ENCODE results near the gene POR. TPM values are rescaled to one million over a fixed set of nuclear protein-coding genes. Genes with fewer than 3 reads are reported as not detected.

The POR gene
- total and polyA plus RNA-seq, 2 of the 8 experiments (the other 6 are each of a cell fraction or from before 2014, with no cell fraction given), result 98.7 to 144 TPM

DNA sequence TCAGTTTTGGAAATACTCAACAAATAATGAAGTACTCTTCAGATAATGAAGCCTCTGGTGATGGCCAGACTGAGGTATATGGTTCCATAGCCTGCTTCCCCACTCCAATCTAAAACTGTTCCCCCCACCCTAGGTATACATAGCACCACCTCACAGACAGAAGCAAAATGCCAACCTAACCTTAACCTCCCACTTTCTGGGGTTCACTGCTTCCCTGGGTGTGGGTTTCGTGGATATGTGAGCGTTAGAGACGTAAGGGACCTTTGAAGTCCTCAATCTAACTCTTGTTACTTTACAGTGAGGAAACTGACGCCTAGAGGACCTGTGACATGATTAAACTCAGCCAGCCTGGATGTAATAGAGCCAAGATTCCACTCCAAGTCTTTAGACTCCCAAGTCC, 34.7 kb upstream of the POR start:
- no peak overlapping the region for H4K91ac ChIP-seq (replicated peaks; ENCODE audit: insufficient read length, low read length)
- H2AK5ac ChIP-seq (ENCODE audit: low read depth, low read length), result no peak overlapping the region
- TF ChIP-seq CEBPB (IDR thresholded peaks at IDR 0.05; ENCODE audit: low read depth, low read length) (no peak), CBX8 (IDR thresholded peaks at IDR 0.05; ENCODE audit: borderline replicate concordance, low read depth, low read length) (no peak), RBBP5 (IDR thresholded peaks at IDR 0.05; ENCODE audit: borderline replicate concordance, low read depth, low read length) (no peak), NRF1 (IDR thresholded peaks at IDR 0.05; ENCODE audit: low read depth, low read length) (no peak), RAD21 (IDR thresholded peaks at IDR 0.05 in 1 of 2, conservative IDR thresholded peaks at IDR 0.05 in 1 of 2; ENCODE audit: low read depth in 2 of 2, low read length in 2 of 2) (no peak), KDM4A (IDR thresholded peaks at IDR 0.05; ENCODE audit: low read depth, low read length, severe bottlenecking) (no peak), EGR1 (IDR thresholded peaks at IDR 0.05; ENCODE audit: borderline replicate concordance, low read depth, low read length) (no peak), CREB1 (IDR thresholded peaks at IDR 0.05) (no peak), CBX5 (IDR thresholded peaks at IDR 0.05; ENCODE audit: low read depth, low read length) (no peak), BRCA1 (IDR thresholded peaks at IDR 0.05; ENCODE audit: low read depth, low read length) (no peak)
- TF ChIP-seq, protein P1, sequence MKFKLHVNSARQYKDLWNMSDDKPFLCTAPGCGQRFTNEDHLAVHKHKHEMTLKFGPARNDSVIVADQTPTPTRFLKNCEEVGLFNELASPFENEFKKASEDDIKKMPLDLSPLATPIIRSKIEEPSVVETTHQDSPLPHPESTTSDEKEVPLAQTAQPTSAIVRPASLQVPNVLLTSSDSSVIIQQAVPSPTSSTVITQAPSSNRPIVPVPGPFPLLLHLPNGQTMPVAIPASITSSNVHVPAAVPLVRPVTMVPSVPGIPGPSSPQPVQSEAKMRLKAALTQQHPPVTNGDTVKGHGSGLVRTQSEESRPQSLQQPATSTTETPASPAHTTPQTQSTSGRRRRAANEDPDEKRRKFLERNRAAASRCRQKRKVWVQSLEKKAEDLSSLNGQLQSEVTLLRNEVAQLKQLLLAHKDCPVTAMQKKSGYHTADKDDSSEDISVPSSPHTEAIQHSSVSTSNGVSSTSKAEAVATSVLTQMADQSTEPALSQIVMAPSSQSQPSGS (IDR thresholded peaks at IDR 0.05; ENCODE audit: low read length), result no peak
- H3K36me3 ChIP-seq (ENCODE audit: control insufficient read depth in 2 of 4, insufficient read depth in 4 of 4, low read length in 3 of 4), result peaks cover 18 to 44% (median 32%) of the 10 kb centered on the region in 4 experiments
- H2BK120ac ChIP-seq (replicated peaks; ENCODE audit: low read depth, low read length), result no peak overlapping the region
- H3K4me2 ChIP-seq (ENCODE audit: insufficient read depth in 1 of 2, low read depth in 2 of 2, low read length in 2 of 2), result peak overlapping the region; percentile 76 to 96
- ChIA-PET CTCF (ENCODE audit: partially characterized antibody) (no interaction called here), POLR2A (ENCODE audit: partially characterized antibody) (interaction anchor here (0.6 to 3.6 kb wide), 4 partner anchors 10 to 63 kb away, joined by 3 to 22 read pairs (median 5); no protein-coding TSS in a partner anchor)
- FAIRE-seq (no peak), DNase-seq (ENCODE audit: low read depth in 1 of 2, low spot score in 2 of 2) (no peak)
- no peak overlapping the region for H3K4ac ChIP-seq (replicated peaks; ENCODE audit: insufficient read length, low read depth, low read length)
- H2BK5ac ChIP-seq (ENCODE audit: low read depth, low read length), result no peak overlapping the region
- no peak overlapping the region for H3K27ac ChIP-seq (ENCODE audit: low read depth, low read length)
- H3K56ac ChIP-seq (replicated peaks; ENCODE audit: insufficient read length, low read depth, low read length), result no peak overlapping the region
- H2AFZ ChIP-seq (ENCODE audit: low read length), result no peak overlapping the region
- peaks cover 0 to 15% of the 10 kb centered on the region in 2 experiments; a peak in 2 of 4 replicates for H3K79me2 ChIP-seq (ENCODE audit: control insufficient read depth in 1 of 2, insufficient read depth in 2 of 2, low read length in 2 of 2)
- H3K4me3 ChIP-seq (ENCODE audit: extremely low read depth in 1 of 4, insufficient read depth in 2 of 4, low read depth in 3 of 4, low read length in 4 of 4), result peak overlapping the region in 2 of 4 experiments; percentile 4 to 77; a peak in 3 of 8 replicates
- H3K14ac ChIP-seq (ENCODE audit: insufficient read length), result no peak overlapping the region
- H3K23ac ChIP-seq (ENCODE audit: insufficient read length), result no peak overlapping the region
- peaks cover 5 to 11% (median 9%) of the 10 kb centered on the region in 4 experiments for H3K4me1 ChIP-seq (replicated peaks in 1 of 4; ENCODE audit: control insufficient read depth in 3 of 4, insufficient read depth in 4 of 4, low read length in 3 of 4)
- H2BK20ac ChIP-seq (ENCODE audit: low read length), result no peak overlapping the region
- H2BK15ac ChIP-seq (ENCODE audit: low read length), result no peak overlapping the region
- no peak overlapping the region for H3K9ac ChIP-seq (replicated peaks in 1 of 4; ENCODE audit: extremely low read depth in 1 of 4, low read depth in 3 of 4, low read length in 3 of 4)
- no peak overlapping the region for H4K8ac ChIP-seq (ENCODE audit: extremely low read depth, insufficient read depth, low read length)
- H4K5ac ChIP-seq (ENCODE audit: insufficient read length, low read depth, low read length), result no peak overlapping the region
- no peak overlapping the region for H3K18ac ChIP-seq (ENCODE audit: extremely low read depth, low read length)
- H3K27me3 ChIP-seq (replicated peaks in 1 of 4; ENCODE audit: control insufficient read depth in 3 of 4, extremely low read depth in 1 of 4, insufficient read depth in 3 of 4, low read length in 3 of 4), result peaks cover 0 to 8% (median under 1%) of the 10 kb centered on the region in 4 experiments; a peak in 1 of 7 replicates
- H4K20me1 ChIP-seq (replicated peaks in 1 of 2; ENCODE audit: control insufficient read depth in 1 of 2, insufficient read depth in 2 of 2, low read length in 2 of 2), result peaks cover 8 to 22% of the 10 kb centered on the region in 2 experiments
- no peaks in the 10 kb centered on the region; the same call in none of the 2 replicates for H3K79me1 ChIP-seq (ENCODE audit: low read depth, low read length)
- H3K9me3 ChIP-seq (ENCODE audit: insufficient read depth in 2 of 2, low read depth in 1 of 2, low read length in 1 of 2), result no peaks in the 10 kb centered on the region
- 80% methylated on average over 4 of the region's 4 CpGs; no CpG with 5 or more reads in 1 of the 2 experiments for WGBS, 2 experiments (ENCODE audit: extremely low coverage in 1 of 2, insufficient coverage in 1 of 2, insufficient read length in 1 of 2, insufficient replicate concordance in 2 of 2, low coverage in 1 of 2, low lambda C conversion rate in 2 of 2, missing lambda C conversion rate in 1 of 2)
- peaks cover 11% of the 10 kb centered on the region for H3K23me2 ChIP-seq (ENCODE audit: low read depth, low read length)
- H2BK12ac ChIP-seq (ENCODE audit: low read depth, low read length), result no peak overlapping the region
